GM15510 (cell line): ENCODE data around the gene UBQLNL.

Experiments used
- POLR2A ChIP-seq: IDR thresholded peaks from 3 replicates; pipeline ENCODE4 v1.6.1; 2011; ENCODE audit warnings: borderline replicate concordance; ENCODE audit not compliant: insufficient read length; ENCODE audit errors: extremely low read depth

The UBQLNL gene

GRCh38 chr11:5486003-5486402, 30.5 kb downstream of the UBQLNL start:
- TF ChIP-seq POLR2A: no peak

- no peak for TF ChIP-seq POLR2A
These were observed 40.2 kb downstream of the UBQLNL start for GRCh38 chr11:5476186-5476819.

GRCh38 chr11:5473921-5474320, 42.6 kb downstream of the UBQLNL start:
- no peak for TF ChIP-seq POLR2A

- no peak for TF ChIP-seq POLR2A
These were observed 49.0 kb downstream of the UBQLNL start for GRCh38 chr11:5467527-5467926.
